AML-193 (cell line): ENCODE measurements around the gene GPR183.

ENCODE experiments used
- DNase-seq, 2 experiments: peaks; one replicate each; lab custom pipeline; 2025; lab: John Stamatoyannopoulos, UW

Gene GPR183

GRCh38 chr13:99295488-99296252, 11.5 kb downstream of the GPR183 start:
- no peak for DNase-seq

- DNase-seq, result no peak
Observed at GRCh38 chr13:99294958-99295357, 12.2 kb downstream of the GPR183 start.

- DNase-seq, result no peak
Observed at GRCh38 chr13:99294198-99294597, 13.0 kb downstream of the GPR183 start.

GRCh38 chr13:99293178-99293577, 14.0 kb downstream of the GPR183 start:
- peak; percentile 30 to 31 for DNase-seq

DNA sequence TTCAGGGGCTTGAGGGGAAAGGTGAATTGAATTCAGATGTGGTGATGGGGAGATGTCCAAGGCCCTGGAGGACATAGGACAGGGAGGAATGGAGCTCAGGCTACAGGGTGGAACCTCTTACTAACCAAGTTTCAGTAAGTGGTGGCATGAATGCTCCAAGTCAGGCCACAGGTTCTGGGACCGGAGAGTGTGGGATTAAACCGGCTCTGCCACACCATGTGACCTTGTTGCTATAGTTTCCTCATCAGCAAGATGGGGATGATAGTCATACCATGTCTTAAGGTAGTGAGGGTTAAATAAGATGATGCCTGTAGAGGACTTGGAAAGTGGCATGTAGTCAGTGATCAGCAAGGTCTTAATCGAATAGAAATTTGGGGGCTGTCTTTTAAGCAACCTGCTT, 16.3 kb downstream of the GPR183 start:
- DNase-seq, result no peak

- DNase-seq, result no peak
Observed at GRCh38 chr13:99289674-99290337, 17.4 kb downstream of the GPR183 start.

DNA sequence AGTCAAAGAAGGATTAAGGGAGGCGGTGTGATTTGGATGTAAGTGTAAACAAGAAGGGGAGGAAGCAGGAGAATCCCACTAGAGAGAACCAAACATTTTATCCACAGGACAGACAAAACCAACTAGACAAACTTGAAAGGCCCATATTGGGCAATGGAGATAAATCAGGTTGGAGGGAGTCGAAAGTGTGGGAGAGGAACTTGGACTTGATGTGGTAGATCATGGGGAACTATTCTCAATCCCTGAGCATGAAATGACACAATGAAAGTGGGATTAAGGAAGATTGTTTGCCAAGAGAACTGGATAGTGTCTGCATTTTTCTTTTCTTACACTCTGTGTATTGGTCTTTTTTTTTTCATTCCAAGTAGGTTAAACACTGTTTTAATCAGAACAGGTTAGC, 17.9 kb downstream of the GPR183 start:
- no peak for DNase-seq

DNA sequence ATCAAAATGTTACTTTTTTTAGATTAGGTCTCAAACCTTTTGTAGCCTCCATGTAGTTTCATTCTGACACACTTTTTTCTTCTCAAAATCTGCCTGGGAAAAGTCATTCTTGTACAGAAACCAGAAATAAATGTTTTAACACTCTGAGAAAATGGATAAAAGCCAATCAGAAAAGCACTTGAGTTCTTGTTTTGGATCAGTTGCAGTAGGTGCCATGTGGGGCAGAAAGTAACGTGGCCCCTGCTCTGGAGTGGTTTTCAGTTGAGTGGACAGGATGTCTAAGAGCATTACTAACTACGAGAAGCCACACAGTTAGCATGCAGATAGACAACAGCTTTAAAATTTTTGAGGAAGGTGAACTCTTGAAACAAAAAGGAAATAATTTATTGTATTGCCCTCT, 19.1 kb downstream of the GPR183 start:
- DNase-seq, result no peak

- no peak for DNase-seq
Observed at GRCh38 chr13:99287551-99287950, 19.6 kb downstream of the GPR183 start.

- no peak for DNase-seq
Observed at GRCh38 chr13:99285432-99286182, 21.6 kb downstream of the GPR183 start.

- DNase-seq, result peak in 1 of 2 experiments; percentile 31
Observed at GRCh38 chr13:99282264-99283231, 24.7 kb downstream of the GPR183 start.

DNA sequence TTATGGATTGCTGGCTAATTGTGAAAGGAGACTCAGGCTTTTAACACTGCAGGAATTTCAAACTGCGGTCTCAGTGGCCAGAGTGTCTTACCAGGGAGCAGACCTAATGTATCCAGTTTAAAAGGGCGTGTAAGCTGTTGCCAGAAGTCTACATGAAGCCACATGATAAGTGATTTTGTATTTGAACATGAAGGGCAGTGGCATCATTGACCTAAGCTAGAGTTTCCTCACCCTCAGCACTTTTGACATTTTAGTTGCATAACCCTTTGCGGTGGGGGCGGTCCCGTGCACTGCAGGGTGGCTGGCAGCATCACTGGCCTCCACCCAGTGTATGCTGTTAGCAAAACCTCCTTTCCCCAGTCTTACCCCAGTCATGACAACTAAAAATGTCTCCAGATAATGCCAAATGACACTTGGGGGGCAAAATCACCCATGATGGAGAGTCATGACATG, 25.4 kb downstream of the GPR183 start:
- DNase-seq, result peak; percentile 76 to 81

- DNase-seq, result peak; percentile 71 to 83
Observed at GRCh38 chr13:99280166-99280565, 27.0 kb downstream of the GPR183 start.

DNA sequence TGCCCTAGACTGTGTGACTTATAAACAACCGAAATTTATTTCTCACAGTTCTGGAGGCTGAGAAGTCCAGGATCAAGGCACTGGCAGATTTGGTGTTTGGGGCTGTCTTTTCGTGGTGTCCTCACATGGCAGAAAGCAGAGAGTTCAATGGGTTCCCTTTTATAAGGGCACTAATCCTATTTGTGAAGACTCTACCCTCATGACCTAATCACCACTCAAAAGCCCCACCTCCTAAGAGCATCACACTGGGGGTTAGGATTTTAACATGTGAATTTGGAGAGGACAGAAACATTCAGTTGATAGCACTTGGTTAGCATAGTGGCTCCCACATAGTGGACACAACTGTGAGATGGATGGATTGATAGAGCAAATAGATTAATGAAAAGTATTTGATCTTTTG, 27.6 kb downstream of the GPR183 start:
- DNase-seq, result no peak

DNA sequence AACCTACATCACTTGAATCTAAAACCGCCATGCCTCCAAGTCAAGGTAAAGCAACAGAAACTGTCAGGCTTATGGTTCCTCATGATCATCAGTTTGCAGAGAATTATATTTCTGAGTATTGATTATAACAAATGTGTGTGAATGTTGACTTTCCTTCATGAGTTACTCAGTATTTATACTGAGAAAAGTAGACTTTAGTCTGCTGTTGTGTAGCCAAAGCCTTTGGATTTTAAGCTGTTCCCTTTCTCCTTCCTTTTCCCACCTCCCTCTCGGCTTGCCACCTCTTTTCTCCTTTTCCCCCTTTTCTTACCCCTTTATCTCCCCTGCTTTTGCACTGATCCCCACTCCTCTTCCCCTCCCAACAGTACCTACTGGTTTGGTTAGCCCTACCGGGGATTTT, 28.4 kb downstream of the GPR183 start:
- no peak for DNase-seq

DNA sequence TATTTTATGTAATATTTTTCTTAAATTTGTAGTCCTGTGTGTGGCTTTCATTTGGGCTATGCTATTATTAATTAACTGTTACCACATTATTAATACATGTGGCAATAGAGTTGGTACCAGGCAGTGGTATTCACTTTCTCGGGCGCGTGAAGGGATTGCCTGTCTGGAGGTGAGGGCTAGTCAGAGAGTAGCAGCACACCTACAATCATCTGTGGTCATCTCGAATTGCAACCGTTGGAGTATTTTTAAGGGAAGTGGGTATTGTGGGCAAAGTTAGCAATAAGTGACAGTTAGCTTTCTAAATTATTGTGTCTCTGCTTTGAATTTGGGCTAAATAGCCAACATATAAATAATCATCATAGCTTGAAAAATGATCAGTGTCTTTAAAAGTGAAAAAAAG, 29.0 kb downstream of the GPR183 start:
- peak; percentile 87 to 88 for DNase-seq

- no peak for DNase-seq
Observed at GRCh38 chr13:99277629-99278028, 29.6 kb downstream of the GPR183 start.

DNA sequence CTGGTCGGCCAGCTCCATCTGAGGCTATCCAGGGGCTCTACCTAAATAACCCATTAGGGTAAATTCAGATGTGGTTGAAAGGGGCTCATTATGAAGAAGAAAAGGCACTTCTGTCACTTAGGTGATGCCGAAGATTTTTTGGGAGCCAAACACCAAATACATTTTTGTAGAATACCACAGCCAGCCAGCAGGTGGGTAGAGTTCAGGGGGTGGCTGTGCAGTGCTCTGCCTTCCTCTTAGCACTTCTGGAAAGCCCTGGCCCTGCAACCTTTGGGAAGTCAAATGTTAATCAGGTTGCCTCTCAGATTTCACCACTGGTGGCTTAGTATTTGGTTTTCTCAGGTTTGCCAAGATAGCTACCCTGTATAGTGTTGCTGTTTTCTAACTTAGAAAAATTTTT, 30.5 kb downstream of the GPR183 start:
- DNase-seq, result no peak

GRCh38 chr13:99275093-99275469, 32.1 kb downstream of the GPR183 start:
- peak in 1 of 2 experiments; percentile 22 for DNase-seq

- DNase-seq, result no peak
Observed at GRCh38 chr13:99273128-99273527, 34.1 kb downstream of the GPR183 start.

DNA sequence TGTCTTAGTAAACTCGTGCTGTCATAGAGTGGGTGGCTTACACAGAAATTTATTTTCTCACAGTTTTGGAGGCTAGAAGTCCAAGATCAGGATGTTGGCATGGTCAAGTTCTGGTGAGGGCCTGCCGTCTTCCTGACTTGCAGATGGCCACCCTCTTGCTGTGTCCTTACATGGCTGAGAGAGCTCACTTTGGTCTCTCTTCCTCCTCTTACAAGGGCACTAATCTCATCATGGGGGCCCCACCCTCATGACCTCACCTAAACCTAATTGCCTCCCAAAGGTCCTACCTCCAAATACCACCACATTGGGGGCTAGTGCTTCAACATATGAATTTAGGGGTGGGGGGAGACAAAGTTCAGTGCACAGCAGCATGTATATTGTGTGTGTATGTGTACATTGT, 34.7 kb downstream of the GPR183 start:
- no peak for DNase-seq

- no peak for DNase-seq
Observed at GRCh38 chr13:99271249-99271648, 36.0 kb downstream of the GPR183 start.
